Activated naive CD8-positive, alpha-beta T cell treated with anti-CD3 and anti-CD28 coated beads, Interleukin-2, amount 50 U/mL, for 16 hours (primary cell): ENCODE measurements around the gene RGS2.

ENCODE experiments used
- DNase-seq: peaks from one replicate; pipeline ENCODE4 v3.0.0-alpha.2; 2020; ENCODE audit warnings: low read depth, low spot score

RGS2 gene

DNA sequence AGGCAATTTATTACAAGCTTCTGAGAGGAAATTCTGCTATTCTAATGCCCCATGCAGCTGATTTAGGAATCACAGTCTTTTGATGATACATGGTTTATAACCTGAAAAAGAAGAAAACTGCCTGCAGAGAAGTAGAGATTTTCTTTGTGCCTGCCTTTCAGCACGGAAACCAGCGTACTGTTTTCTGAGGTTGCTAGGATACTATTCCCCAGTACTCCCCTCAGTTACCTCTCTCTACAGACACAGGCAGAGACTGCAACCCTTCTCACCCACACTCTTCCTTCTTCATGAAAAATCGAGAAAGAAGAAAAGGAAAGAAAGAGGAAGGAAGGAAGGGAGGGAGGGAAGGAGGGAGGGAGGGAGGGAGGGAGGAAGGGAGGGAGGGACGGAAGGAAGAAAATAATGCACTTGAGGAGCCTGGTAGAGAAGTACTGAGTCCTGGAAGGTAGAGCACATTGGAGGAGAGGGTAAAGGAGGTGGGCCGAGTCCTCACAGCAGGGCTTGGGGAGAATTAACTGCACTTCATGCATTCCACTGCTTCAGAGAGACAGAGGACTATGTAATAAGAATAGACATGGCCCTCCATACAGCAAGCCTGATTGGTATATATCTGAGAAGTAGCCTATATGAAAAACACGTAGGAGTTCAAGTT lies 21.9 kb downstream of the RGS2 start:
- DNase-seq = no peak

DNA sequence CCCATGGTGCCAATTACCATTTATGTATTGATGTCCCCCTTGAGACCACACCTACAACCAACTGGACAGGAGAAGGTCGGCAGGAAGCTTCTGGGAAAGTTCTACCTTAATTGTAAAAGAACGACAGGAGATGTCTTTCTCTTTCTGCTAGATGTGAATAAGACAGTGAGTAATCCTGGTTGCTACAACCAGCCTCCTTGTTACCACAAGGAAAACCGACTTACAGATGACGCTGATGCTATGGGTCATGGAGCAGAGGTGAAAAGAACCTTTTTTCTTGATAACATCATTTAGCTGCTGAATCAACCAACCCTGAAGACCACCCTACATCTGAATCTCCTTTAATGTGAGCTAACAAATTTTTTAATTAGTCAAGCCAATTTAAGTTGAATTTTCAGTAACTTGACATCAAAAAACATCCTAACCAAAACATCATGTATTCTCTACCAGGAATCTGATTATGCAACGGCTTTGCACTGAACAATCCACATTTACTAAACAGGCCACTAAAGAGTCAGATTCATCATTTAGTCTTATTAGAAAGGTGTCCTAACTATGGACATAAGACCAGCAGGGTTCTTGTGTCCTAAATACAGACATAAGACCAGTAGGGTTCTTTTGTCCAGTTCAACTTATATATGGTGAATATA lies 23.0 kb downstream of the RGS2 start:
- DNase-seq = no peak

DNA sequence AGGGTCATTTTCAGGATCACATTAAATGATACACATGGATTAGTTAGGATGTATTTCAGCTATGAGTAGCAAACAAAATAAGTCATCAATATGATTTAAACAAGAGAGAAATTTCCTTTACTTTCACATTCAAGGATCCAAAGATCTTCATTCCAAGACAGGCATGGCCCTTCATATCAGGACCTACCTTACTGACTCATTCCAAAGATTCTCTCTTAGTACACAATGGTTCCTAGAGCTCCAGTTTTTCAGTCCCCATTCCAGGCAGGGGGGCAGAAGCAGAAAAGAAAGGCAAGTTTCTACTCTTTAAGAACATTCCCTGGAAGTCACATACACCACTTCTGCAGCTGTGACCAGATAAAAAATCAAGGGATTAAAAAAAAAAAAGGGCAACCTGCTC lies 23.7 kb downstream of the RGS2 start:
- no peak for DNase-seq

DNA sequence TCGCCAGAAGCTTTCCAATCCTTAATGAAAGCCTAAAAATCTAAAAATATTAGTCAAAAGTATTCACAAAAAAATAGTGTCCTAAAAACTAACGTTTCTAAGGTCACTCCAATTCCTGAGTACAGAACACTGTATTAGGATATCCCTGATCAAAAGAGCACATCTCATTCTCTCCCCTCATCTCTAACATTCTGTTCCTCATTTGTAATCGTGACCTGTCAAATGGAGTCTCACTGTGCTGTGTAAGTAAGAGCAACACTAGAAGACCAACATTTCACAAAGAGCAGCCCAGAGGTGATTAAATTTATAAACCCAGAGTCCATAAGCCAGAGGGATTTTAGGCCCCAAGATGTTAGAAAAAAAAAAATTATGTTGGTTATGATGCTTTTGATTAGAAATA lies 26.3 kb downstream of the RGS2 start:
- DNase-seq = no peak

DNA sequence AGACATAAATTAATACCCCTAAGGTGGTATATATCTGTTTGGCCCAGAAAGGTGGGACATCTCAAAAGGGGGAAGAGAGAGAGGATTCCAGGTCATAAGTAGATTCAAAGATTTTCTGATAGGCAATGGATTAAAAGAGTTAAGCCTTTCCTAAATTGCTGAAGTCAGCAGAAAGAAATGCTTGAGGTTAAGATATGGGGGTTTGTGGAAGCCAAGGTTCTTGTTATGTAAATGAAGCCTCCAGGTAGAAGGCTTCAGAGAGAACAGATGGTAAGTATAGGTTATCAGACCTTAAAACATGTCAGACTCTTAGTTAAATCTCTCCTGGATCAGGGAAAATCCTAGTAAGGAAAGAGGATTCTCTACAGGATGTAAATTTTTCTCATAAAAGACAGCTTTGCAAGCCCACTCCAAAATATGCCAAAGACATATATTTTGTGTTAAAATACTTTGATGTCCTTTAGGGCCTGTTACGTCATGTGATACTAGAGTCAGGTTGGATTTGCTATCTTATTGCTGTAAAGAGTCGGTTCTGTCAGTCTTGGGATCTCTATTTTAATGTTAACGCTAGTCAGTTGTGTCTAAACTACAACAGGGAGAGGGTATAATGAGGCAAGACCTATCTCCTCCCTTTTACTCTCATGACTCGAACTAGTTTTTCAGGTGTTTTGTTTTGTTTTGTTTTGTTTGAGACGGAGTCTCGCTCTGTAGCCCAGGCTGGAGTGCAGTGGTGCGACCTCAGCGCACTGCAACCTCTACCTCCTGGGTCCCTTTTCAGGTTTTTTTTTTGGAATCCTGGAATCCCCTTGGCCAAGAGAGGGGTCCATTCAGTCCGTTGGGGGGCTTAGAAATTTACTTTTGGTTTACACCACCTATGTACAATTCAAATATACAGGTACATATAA lies 30.6 kb downstream of the RGS2 start:
- DNase-seq = no peak

DNA sequence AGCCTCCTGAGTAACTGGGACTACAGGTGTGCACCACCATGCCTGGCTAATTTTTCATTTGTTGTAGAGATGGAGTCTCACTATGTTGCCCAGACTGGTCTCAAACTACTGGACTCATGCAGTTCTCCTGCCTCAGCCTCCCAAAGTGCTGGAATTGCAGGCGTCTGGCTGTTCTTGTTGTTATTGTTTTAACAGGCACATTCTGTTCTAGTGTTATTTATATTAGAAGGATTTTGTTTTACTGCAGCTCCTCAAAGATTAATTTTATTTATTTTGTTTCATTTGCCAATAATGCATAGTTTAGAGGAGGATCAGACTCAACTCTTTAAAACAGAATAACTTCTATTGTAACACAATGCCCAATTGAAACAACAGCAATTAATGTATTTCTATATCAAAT lies 35.5 kb downstream of the RGS2 start:
- DNase-seq = no peak

DNA sequence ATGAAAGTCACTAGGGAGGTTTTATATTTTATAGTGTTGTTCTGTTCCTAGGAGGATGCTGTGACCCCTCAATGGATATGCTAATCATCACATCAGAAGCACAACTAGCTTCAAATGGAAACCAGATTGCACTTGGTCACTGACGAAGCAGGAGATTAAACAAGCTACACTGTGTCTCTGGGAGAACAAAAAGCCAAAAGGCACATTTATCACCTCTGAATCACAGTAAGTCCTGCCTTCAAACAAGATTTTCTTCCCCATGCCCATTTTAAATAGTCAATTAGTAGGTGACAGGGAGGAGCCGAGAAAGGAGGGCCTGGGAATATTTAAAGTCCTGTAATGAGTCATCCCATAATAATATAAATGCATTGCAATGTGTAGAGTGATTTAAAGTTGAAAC lies 38.1 kb downstream of the RGS2 start:
- no peak for DNase-seq

DNA sequence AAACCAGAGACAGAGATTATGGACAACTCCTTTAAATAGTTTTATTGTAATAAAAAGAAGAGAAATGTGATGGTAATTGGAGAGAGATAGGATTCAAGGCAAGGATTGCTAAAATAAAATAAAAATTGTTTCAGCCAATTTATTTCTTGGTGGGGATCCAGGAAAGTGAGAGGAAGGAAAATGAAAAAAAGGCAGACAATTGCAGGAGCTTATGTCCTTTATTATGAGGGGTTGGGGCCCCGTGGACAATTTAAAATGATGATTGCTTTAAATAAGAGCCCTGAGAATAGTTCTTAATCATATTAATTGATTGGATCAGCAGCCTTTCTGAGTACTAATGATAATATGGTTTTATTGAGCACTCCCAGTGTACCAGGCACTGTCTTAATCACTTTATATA lies 40.2 kb downstream of the RGS2 start:
- DNase-seq = no peak

DNA sequence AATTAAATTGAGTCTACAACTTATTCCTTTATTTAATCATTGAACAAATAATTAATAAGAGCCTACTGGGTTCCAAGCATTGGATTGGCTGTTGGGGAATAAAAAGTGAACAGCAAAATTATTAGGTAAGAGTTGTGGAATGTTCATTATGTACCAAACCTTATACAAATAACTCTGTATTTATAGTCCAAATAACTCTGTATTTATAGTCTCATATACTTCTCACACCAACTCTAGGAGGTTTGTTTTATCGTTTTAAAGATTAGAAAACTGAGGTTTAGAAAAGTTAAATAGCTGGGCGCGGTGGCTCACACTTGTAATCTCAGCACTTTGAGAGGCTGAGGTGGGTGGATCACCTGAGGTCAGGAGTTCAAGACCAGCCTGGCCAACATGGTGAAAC lies 40.6 kb downstream of the RGS2 start:
- no peak for DNase-seq

DNA sequence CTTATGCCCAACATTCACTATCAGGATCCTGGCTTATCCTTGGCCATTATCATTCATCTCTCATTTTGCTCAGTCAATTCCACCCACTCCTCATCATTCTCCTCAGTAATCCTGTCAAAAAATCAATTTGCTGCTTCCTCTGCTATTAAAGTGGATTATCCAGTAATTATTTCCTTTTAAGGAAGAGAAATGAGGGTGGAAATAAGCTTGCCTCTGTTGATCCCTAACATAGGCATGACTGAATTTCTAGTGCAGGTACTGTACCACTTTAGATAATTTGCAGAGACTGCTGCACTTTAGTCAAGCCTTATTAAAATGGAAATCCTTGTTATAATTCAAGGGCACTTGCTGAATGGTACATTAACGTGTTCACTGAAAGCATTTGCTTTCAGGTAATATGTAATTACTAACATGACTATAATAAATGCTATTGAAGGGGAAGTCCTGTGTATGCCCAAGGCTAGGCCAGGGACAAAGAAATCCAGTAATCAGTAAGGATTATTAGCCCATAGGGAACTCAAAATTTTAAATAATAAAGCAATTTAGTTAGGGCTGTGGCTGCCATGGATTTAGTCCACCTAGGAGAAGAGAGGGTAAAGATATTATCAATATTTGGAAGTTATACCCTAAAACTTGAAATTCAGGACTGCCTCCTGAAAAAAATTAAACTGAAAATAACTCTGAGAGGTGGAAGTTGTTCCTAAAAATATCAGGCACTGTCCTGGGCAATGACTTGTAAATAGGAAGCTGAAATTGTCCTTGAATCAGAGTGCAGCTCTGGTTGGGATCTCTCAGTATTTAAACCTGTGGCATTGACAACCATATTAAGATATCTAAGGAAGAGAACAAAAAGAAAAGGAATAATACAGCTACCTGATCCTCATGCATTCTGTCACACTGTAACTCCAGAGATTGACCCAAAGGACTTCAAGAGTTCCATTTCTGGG lies 43.4 kb downstream of the RGS2 start:
- DNase-seq = no peak

DNA sequence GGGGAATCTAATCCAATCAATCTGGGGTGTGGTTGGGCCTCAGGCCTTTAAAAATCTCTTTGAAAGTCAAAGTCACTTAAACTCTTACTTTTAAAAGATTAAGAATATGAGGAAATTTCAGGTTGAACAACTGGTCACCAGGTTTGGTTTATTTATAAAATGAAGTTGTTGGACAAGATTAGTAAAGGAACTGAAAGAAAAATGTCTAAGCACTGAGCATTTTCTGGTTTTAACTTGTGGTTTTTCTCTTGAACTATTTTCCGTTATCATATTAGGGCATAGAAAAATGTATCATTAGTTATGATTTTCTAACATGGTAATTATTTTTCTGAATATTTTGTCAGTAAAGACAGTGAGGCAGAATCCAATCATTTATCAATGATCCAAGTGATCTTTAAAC lies 49.6 kb downstream of the RGS2 start:
- DNase-seq = no peak

DNA sequence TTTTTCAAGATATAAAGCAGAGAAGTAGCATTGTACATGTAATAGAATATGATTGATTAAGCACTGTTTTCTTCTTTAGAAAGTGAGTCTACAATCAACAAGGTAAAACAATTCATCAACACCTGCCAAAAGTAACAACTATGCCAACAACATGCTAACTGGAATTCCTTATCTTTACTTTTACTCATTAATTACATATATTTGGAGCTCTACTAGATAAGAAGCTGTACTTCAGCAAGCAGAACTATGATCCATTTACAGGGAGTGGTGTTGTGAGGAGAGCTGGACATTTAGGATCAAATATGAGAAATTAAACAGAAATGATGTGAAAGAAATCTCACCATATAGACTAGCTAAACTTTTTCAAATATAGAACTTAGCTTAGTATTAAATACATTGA lies 51.0 kb downstream of the RGS2 start:
- DNase-seq = no peak

DNA sequence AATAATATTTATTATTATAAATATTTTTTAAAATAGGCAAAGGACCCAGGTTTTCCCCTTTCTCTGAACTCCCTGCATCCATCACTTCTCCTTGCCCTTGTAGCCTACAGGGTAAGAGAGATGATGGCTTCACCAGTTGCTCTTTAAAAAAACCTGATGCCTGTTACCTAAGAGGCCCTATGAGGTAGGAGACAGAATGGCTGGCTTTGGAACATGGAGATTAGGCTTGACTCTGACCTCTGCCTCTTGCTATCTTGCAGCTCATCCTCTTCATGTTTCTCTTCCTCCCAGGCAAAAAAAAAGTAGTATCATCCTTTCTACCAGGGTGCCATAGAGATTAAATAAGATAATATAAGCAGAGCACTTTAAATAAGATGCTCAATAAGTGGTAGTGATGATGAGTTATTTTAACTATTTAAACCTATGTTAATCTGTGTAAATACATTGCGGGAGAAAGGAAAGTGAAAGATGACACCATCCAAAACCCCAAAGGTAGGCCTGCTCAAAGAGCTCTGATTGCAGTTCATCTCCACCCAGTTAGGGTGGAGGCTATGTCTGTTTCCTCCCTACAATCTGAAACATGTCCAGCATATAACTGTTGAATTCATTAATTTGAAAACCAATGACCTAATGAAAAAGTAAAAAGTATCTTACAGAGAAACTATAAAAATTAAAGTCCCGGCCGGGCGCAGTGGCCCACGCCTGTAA lies 51.8 kb downstream of the RGS2 start:
- no peak for DNase-seq

DNA sequence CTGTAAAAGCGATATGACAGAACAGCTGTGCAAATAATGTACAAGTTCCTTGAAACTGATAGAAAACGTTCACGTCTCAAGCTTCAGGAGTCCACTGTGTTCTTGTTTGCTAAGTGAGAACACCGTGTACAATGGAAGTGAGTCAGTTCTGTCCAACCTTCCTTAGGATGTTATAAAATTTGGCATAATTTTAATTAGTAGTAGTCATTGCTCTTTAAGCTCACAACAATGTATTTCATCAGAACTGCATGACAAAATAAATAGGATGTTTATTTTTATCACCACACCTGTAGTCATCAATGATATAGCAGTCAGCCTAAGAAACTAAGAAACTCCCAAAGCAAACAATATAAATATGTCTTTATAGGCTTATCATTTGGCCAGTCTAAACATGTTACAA lies 53.0 kb downstream of the RGS2 start:
- DNase-seq = no peak
